HCT116 (cell line): ENCODE results near the gene TMA7. TPM values are rescaled to one million over a fixed set of nuclear protein-coding genes. Genes with fewer than 3 reads are reported as not detected.
A peak's percentile ranks its signal among the peaks of the same experiment; 100 is the strongest.

ENCODE experiments used
- ATAC-seq: fragments of 200-7000 bp; cut with Tn5 transposase; 2 replicates; pipeline ENCODE4 v1.9.1; 2020; ENCODE audit warnings: mild to moderate bottlenecking, moderate library complexity
- BruUV-seq: library from RNA; stranded (reverse); fragments of 400-500 nt; replicated peaks from 2 replicates; lab custom pipeline; 2021; lab: Mats Ljungman, UMichigan
- CTCF ChIA-PET: fragments of 300-600 bp; sonication (Branson Sonifier 250); formaldehyde crosslinking; loops from one replicate; lab custom pipeline; 2021; ENCODE audit warnings: antibody characterized with exemption; lab: Charles Lee
- POLR2A ChIA-PET: fragments of 300-600, 350-600 bp; sonication (Branson Sonifier 250); formaldehyde crosslinking; loops from one replicate; lab custom pipeline; 2021; ENCODE audit warnings: antibody characterized with exemption; lab: Charles Lee
- RAD21 ChIA-PET, 2 experiments: fragments of 300-600 bp; sonication (Branson Sonifier 250); formaldehyde crosslinking; loops; one replicate each; lab custom pipeline; 2023; ENCODE audit warnings: low total read pairs in 2 of 2; ENCODE audit not compliant: uncharacterized antibody in 2 of 2, unreplicated experiment in 2 of 2, low non-redundant PET in 1 of 2; lab: Charles Lee
- DNase-seq: peaks from one replicate; pipeline ENCODE4 v3.0.0-alpha.2; 2010; ENCODE audit warnings: low read depth, low spot score
- H2AFZ ChIP-seq: fragments of 200-600 bp; shearing (Covaris generic), sonication (generic); 2 replicates; pipeline ENCODE4 v1.6.1; 2017; ENCODE audit warnings: low read depth, mixed run types, mixed read lengths, antibody characterized with exemption, low read length; ENCODE audit not compliant: poor library complexity, severe bottlenecking
- H3K27ac ChIP-seq: 2 replicates; pipeline ENCODE4 v1.5.1; 2012; ENCODE audit warnings: low read depth, low read length
- H3K27me3 ChIP-seq: fragments of 200-600 bp; sonication (generic); 2 replicates; pipeline ENCODE4 v1.6.1; 2016; ENCODE audit warnings: mixed run types, low read length, mixed read lengths; ENCODE audit not compliant: insufficient read depth
- H3K36me3 ChIP-seq, 2 experiments: fragments of 200-500 bp in 1 of 2; fragments of 200-600 bp in 1 of 2; sonication (Bioruptor generic) in 1 of 2; sonication (generic) in 1 of 2; 2 replicates each; pipeline versions ENCODE4 v1.5.1 to v1.6.1; 2014 to 2016; ENCODE audit warnings: low read length in 2 of 2, inconsistent platforms in 1 of 2, mixed read lengths in 1 of 2, mixed run types in 1 of 2; ENCODE audit not compliant: insufficient read depth in 2 of 2, control insufficient read depth in 1 of 2
- H3K4me1 ChIP-seq, 2 experiments: fragments of 200-600 bp in 1 of 2; sonication (generic) in 1 of 2; 2 replicates each; pipeline versions ENCODE4 v1.5.1 to v1.6.1; 2012 to 2017; ENCODE audit warnings: low read length in 2 of 2, inconsistent platforms in 1 of 2, mild to moderate bottlenecking in 1 of 2, mixed read lengths in 1 of 2, mixed run types in 1 of 2, moderate library complexity in 1 of 2; ENCODE audit not compliant: insufficient read depth in 2 of 2, control insufficient read depth in 1 of 2
- H3K4me2 ChIP-seq: fragments of 200-600 bp; sonication (generic); 2 replicates; pipeline ENCODE4 v1.6.1; 2017; ENCODE audit warnings: mixed run types, low read length, mixed read lengths
- H3K4me3 ChIP-seq, 2 experiments: fragments of 200-600 bp in 1 of 2; sonication (generic) in 1 of 2; replicated peaks in 1 of 2; 2 replicates each; pipeline ENCODE4 v1.5.1; 2011 to 2016; ENCODE audit warnings: low read length in 2 of 2, control low read depth in 1 of 2, low read depth in 1 of 2, mild to moderate bottlenecking in 1 of 2, mixed read lengths in 1 of 2, mixed run types in 1 of 2
- H3K79me2 ChIP-seq: fragments of 200-600 bp; sonication (generic); 2 replicates; pipeline ENCODE4 v1.6.1; 2017; ENCODE audit warnings: mild to moderate bottlenecking, mixed run types, low read length, moderate library complexity, mixed read lengths; ENCODE audit not compliant: insufficient read depth
- H3K9ac ChIP-seq: fragments of 200-600 bp; sonication (generic); 2 replicates; pipeline ENCODE4 v1.6.1; 2016; ENCODE audit warnings: low read length, mixed read lengths
- H3K9me2 ChIP-seq: fragments of 200-600 bp; sonication (generic), shearing (Covaris generic); 2 replicates; pipeline ENCODE4 v1.6.1; 2017; ENCODE audit warnings: mixed run types, mild to moderate bottlenecking, moderate library complexity; ENCODE audit not compliant: insufficient read depth
- H3K9me3 ChIP-seq, 2 experiments: fragments of 200-500 bp in 1 of 2; fragments of 200-600 bp in 1 of 2; sonication (Bioruptor generic) in 1 of 2; sonication (generic) in 1 of 2; 2 replicates each; pipeline ENCODE4 v1.6.1; 2014 to 2017; ENCODE audit warnings: low read length in 2 of 2, mixed read lengths in 2 of 2, inconsistent platforms in 1 of 2, low read depth in 1 of 2, mild to moderate bottlenecking in 1 of 2, mixed run types in 1 of 2, moderate library complexity in 1 of 2; ENCODE audit not compliant: control insufficient read depth in 1 of 2, insufficient read depth in 1 of 2
- H4K20me1 ChIP-seq: fragments of 200-600 bp; sonication (generic), shearing (Covaris generic); 2 replicates; pipeline ENCODE4 v1.6.1; 2017; ENCODE audit warnings: mixed run types, mild to moderate bottlenecking, moderate library complexity; ENCODE audit not compliant: insufficient read depth
- MAX ChIP-seq: IDR thresholded peaks from 2 replicates; pipeline ENCODE4 v1.6.1; 2012
- SIN3A ChIP-seq: IDR thresholded peaks from 2 replicates; pipeline ENCODE4 v1.6.1; 2012; ENCODE audit warnings: low read depth
- ZBTB33 ChIP-seq: IDR thresholded peaks from 2 replicates; pipeline ENCODE4 v1.6.1; 2011; ENCODE audit warnings: mild to moderate bottlenecking, low read length, moderate library complexity; ENCODE audit not compliant: insufficient replicate concordance; ENCODE audit errors: extremely low read depth
- ZNF274 ChIP-seq: fragments of 200-500 bp; sonication (Bioruptor generic); IDR thresholded peaks from 2 replicates; pipeline ENCODE4 v1.6.1; 2014; ENCODE audit warnings: mild to moderate bottlenecking, low read depth, low read length, inconsistent platforms
- intact Hi-C: fragments of 100-400 bp; cut with micrococcal nuclease; formaldehyde crosslinking; loops from 2 replicates; pipeline ENCODE4 v1.10.0; 2022
- total RNA-seq: library from RNA; stranded (reverse); gene quantifications from one replicate; pipeline ENCODE4 v1.2.1, GENCODE V29; 2021; ENCODE audit not compliant: unreplicated experiment
- TF ChIP-seq, protein P1 (sequence below), 3 experiments: fragments of 200-600 bp in 1 of 3; sonication (generic) in 1 of 3; IDR thresholded peaks in 2 of 3; conservative IDR thresholded peaks in 1 of 3; 2 replicates each; pipeline ENCODE4 v1.5.1; 2012 to 2017; ENCODE audit warnings: low read depth in 2 of 3, low read length in 2 of 3, antibody characterized with exemption in 1 of 3, borderline replicate concordance in 1 of 3, control low read depth in 1 of 3, mild to moderate bottlenecking in 1 of 3, mixed read lengths in 1 of 3, mixed run types in 1 of 3, moderate library complexity in 1 of 3; ENCODE audit not compliant: insufficient read depth in 1 of 3

The TMA7 gene
- total RNA-seq, 1 experiment from 2014 or later = 334 TPM

DNA sequence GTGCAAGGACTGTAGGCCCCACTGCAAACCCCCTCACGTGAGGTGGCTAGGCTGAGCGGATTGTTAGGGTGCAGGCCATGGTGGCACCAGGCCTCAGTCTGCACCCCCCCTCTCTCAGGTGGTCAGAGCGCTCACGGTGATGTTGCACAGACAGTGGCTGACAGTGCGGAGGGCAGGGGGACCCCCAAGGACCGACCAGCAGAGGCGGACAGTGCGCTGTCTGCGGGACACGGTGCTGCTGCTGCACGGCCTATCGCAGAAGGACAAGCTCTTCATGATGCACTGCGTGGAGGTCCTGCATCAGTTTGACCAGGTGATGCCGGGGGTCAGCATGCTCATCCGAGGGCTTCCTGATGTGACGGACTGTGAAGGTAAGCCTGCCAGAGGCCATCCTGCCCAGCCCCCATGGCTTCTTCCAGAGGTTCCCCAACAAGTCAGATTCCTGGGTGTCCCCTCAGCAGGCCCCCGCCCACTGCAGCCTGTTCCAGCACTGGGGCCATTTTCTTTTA is 24.7 kb downstream of the TMA7 start:
- ATAC-seq (no peak), DNase-seq (no peak)
- peak overlapping the region; percentile 92 for H3K4me2 ChIP-seq
- H3K27ac ChIP-seq = peak overlapping the region; percentile 98
- H2AFZ ChIP-seq = no peak overlapping the region
- H4K20me1 ChIP-seq = no peaks in the 10 kb centered on the region
- no peak for TF ChIP-seq ZBTB33
- no peak for TF ChIP-seq MAX
- TF ChIP-seq ZNF274 = no peak
- TF ChIP-seq SIN3A = no peak
- TF ChIP-seq, protein P1, sequence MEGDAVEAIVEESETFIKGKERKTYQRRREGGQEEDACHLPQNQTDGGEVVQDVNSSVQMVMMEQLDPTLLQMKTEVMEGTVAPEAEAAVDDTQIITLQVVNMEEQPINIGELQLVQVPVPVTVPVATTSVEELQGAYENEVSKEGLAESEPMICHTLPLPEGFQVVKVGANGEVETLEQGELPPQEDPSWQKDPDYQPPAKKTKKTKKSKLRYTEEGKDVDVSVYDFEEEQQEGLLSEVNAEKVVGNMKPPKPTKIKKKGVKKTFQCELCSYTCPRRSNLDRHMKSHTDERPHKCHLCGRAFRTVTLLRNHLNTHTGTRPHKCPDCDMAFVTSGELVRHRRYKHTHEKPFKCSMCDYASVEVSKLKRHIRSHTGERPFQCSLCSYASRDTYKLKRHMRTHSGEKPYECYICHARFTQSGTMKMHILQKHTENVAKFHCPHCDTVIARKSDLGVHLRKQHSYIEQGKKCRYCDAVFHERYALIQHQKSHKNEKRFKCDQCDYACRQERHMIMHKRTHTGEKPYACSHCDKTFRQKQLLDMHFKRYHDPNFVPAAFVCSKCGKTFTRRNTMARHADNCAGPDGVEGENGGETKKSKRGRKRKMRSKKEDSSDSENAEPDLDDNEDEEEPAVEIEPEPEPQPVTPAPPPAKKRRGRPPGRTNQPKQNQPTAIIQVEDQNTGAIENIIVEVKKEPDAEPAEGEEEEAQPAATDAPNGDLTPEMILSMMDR (IDR thresholded peaks at IDR 0.05 in 2 of 3, conservative IDR thresholded peaks at IDR 0.05 in 1 of 3; ENCODE audit: borderline replicate concordance in 1 of 3, insufficient read depth in 1 of 3, low read depth in 2 of 3, low read length in 2 of 3) = no peak
- peak overlapping the region; percentile 82 for H3K9ac ChIP-seq
- H3K9me3 ChIP-seq = no peaks in the 10 kb centered on the region
- H3K36me3 ChIP-seq = peaks cover 12 to 28% of the 10 kb centered on the region in 2 experiments
- H3K9me2 ChIP-seq = no peaks in the 10 kb centered on the region
- intact Hi-C loops = loop anchor here (1.0 to 2.0 kb wide), 3 partner anchors 43 to 170 kb away; partner anchors contain the start of gene SLC26A6
- peaks cover 31% of the 10 kb centered on the region for H3K79me2 ChIP-seq
- RAD21 ChIA-PET = interaction anchor here (1.0 to 1.7 kb wide), 2 partner anchors 84 to 85 kb away, joined by 3 to 6 read pairs; no protein-coding TSS in a partner anchor
- CTCF ChIA-PET = interaction anchor here (0.9 to 3.3 kb wide), 3 partner anchors 9 to 85 kb away, joined by 3 to 19 read pairs (median 3); no protein-coding TSS in a partner anchor
- no peak overlapping the region for H3K4me3 ChIP-seq
- BruUV-seq = no TSS peak
- no peaks in the 10 kb centered on the region for H3K27me3 ChIP-seq
- H3K4me1 ChIP-seq = peaks cover 16 to 33% of the 10 kb centered on the region in 2 experiments
- POLR2A ChIA-PET = no interaction called here
